Testis (tissue), 2 donors: Measurements from ENCODE around the gene KLHL40.

ENCODE experiments used
- CTCF ChIP-seq, 3 experiments: fragments of 450-650 bp in 2 of 3; fragments of 200-600 bp in 1 of 3; sonication (generic) in 1 of 3; IDR thresholded peaks; one replicate each; pipeline ENCODE4 v1.5.1; 2016 to 2019; ENCODE audit warnings: antibody characterized with exemption in 3 of 3, mild to moderate bottlenecking in 2 of 3, moderate library complexity in 1 of 3
- POLR2A ChIP-seq: fragments of 450-650 bp; IDR thresholded peaks from one replicate; pipeline ENCODE4 v1.6.1; 2017; ENCODE audit warnings: antibody characterized with exemption, mild to moderate bottlenecking, moderate library complexity

- TF ChIP-seq CTCF (IDR thresholded peaks at IDR 0.05) (no peak), POLR2A (no peak)
These were observed 9.4 kb upstream of the KLHL40 start for GRCh38 chr3:42675909-42676308.
